Measurements from ENCODE around the gene GATB.
A peak's percentile ranks its signal among the peaks of the same experiment; 100 is the strongest.

GATB gene

DNA sequence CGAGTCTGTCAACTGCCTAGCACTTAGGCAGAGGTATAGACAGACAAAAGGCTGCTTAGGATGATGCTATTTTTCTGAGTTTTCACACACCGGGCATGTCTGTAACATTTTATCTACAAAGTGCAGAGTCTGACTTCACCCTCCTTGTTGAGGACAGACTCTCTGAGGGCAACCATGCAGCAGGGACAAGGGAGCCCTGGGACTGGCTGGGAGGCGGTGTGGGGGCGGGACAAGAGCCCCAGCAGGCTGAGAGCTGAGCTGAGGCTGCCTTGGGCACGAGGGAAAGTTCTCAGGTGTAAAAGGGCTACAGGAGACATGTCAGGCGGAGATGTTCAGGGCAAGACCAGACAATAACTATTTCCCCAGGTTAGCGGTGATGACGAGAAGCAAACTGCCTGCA, 81.6 kb downstream of the GATB start:
- no peak for TF ChIP-seq CTCF (IDR thresholded peaks at IDR 0.05; ENCODE audit: insufficient read depth, low read length, missing control alignments)
- H3K4me3 ChIP-seq (ENCODE audit: low read depth, low read length): no peak overlapping the region
- ChIA-PET POLR2A (no interaction called here), CTCF (no interaction called here)
- no peak for DNase-seq (ENCODE audit: low read depth, low spot score)

DNA sequence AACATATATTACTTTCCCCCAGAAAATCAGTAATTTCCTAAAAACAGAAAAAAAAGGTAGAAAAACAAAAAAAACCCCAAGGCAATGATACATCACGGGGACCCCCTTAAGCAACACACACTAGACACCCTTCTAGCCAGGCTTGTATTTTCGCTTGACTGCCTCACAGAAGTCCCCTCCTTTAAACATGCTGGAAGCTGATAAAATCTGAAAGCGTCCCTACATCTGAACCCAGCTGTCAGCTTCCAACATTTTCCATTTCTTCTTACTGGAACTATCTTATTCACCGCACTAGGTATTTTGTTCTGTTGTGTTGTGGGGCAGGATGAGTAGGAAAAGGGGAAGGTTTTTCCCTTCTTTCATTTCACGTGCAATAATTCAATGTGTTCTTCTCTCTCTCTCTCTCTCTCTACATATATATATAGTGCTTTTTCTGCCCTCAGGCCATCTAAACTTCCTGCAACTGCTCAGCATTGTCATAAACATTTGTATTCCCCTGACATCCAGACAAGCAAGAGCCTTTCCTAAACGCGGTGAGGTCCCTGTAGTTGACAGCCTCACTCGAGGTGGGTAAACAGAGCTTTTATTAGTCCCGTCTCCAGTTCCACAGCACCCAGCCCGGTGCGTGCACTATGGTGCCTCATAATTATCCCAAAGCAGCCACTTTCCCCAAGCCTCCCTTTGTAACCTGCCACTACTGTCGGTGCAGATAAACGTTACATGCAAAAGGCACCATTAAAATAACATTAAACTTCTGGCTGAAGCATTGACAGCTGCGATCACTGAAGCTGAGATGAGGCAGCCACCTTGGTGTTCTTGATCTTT, 82.5 kb downstream of the GATB start:
- no peak for DNase-seq (ENCODE audit: low read depth, low spot score)
- ChIA-PET CTCF (no interaction called here), POLR2A (no interaction called here)
- no peak overlapping the region for H3K4me3 ChIP-seq (ENCODE audit: low read depth, low read length)
- no peak for TF ChIP-seq CTCF (IDR thresholded peaks at IDR 0.05; ENCODE audit: insufficient read depth, low read length, missing control alignments)

GRCh38 chr4:151677193-151677592, 83.6 kb downstream of the GATB start:
- CTCF ChIA-PET: interaction anchor here (2.9 kb wide), 1 partner anchor 14 kb away, joined by 7 read pairs; no protein-coding TSS in a partner anchor
- POLR2A ChIA-PET: no interaction called here
- no peak for DNase-seq (ENCODE audit: low read depth, low spot score)

GRCh38 chr4:151676301-151676700, 84.5 kb downstream of the GATB start:
- CTCF ChIA-PET: interaction anchor here (0.6 to 2.9 kb wide), 2 partner anchors 12 to 15 kb away, joined by 3 to 7 read pairs; no protein-coding TSS in a partner anchor
- DNase-seq (ENCODE audit: low read depth, low spot score): peak; percentile 50
- POLR2A ChIA-PET: interaction anchor here (0.6 kb wide), 1 partner anchor 16 kb away, joined by 3 read pairs; no protein-coding TSS in a partner anchor
- no peak for TF ChIP-seq CTCF (IDR thresholded peaks at IDR 0.05; ENCODE audit: insufficient read depth, low read length, missing control alignments)
- H3K4me3 ChIP-seq (ENCODE audit: low read depth, low read length): no peak overlapping the region

More at GRCh38 chr4:151677193-151677592, 83.6 kb downstream of the GATB start:
- H3K4me3 ChIP-seq (ENCODE audit: low read depth, low read length): no peak overlapping the region
- no peak for TF ChIP-seq CTCF (IDR thresholded peaks at IDR 0.05; ENCODE audit: insufficient read depth, low read length, missing control alignments)

DNA sequence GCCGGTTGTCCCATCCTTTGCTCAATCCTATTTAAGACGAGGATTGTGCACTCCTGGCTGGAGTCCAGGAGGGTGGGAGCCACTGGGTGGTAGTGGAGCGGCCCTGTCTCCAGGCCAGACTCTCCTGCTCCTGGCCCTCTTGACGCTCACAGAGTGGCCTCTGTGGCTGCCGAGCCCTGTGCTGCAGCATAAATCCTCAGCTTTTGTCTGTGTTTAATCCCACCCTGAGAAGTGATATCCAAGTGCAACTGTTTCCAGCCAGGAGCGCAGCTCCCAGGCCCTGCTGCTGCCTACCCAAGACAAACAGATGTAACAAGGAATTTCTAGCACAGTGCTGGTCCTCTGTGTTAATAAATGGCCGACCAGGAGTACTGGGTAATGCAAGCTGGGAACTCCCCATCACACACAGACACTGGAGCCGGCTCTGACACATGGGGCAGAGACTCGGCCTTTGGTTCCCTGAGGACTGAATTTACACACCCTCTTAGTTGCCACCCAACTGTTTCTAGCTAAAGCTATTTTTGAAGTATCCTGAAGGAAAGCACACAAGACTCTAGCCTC, 85.3 kb downstream of the GATB start:
- CTCF ChIA-PET: interaction anchor here (0.6 to 2.9 kb wide), 2 partner anchors 11 to 16 kb away, joined by 3 to 7 read pairs; no protein-coding TSS in a partner anchor
- no peak overlapping the region for H3K4me3 ChIP-seq (ENCODE audit: low read depth, low read length)
- TF ChIP-seq CTCF (IDR thresholded peaks at IDR 0.05; ENCODE audit: insufficient read depth, low read length, missing control alignments): no peak
- POLR2A ChIA-PET: no interaction called here
- no peak for DNase-seq (ENCODE audit: low read depth, low spot score)

DNA sequence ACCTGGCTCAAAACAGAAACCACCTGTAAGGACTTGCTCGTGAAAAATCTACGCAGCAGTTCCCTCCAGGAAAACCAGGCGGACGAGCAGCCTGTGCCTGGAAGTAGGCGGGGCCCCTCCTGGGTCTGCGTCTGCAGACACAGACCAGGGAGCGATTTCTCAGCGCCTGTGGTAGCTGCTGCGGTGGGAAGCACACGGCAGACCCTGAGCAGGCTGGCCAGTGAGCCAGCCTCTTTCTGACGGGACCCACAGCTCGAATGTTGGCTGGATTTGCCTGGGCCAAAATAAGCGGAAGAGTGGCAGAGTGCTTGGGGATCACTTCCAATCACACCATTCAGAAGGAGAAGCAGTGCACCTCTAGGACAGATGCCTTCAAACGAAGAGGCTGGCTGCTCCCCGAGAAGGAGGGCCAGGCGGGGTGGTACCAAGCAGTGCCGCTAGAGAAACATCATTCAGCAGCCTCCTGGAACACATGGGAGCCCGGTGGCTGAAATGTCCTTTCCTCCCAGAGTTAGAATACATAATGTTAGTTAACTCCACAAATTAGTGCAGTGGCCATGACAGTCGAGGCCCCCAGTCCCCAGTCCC, 85.9 kb downstream of the GATB start:
- DNase-seq (ENCODE audit: low read depth, low spot score): no peak
- H3K4me3 ChIP-seq (ENCODE audit: low read depth, low read length): no peak overlapping the region
- ChIA-PET CTCF (interaction anchor here (2.9 kb wide), 1 partner anchor 16 kb away, joined by 7 read pairs; no protein-coding TSS in a partner anchor), POLR2A (no interaction called here)
- no peak for TF ChIP-seq CTCF (IDR thresholded peaks at IDR 0.05; ENCODE audit: insufficient read depth, low read length, missing control alignments)

Data from AG04449 (cell line).